RWPE1 (cell line): ENCODE results near the gene UBE2L6.

ENCODE experiments used
- CTCF ChIA-PET: fragments of 350-600 bp; sonication (Branson Sonifier 250); formaldehyde crosslinking; extraction: SDS; loops from one replicate; lab custom pipeline; 2021; lab: Yijun Ruan, JAX
- POLR2A ChIA-PET: fragments of 400-600 bp; formaldehyde crosslinking; extraction: SDS; loops from one replicate; lab custom pipeline; 2020; ENCODE audit warnings: antibody characterized with exemption; ENCODE audit not compliant: low non-redundant PET; lab: Yijun Ruan, JAX
- DNase-seq: peaks from one replicate; pipeline ENCODE4 v3.0.0; 2012; ENCODE audit warnings: low spot score
- H3K27ac ChIP-seq: fragments of 450-650 bp; 2 replicates; pipeline ENCODE4 v1.5.1; 2017
- CTCF ChIP-seq: fragments of 450-650 bp; conservative IDR thresholded peaks from 2 replicates; pipeline ENCODE4 v1.5.1; 2017; ENCODE audit warnings: low read depth, mild to moderate bottlenecking

Gene UBE2L6

GRCh38 chr11:57501953-57502352 lies 65.5 kb downstream of the UBE2L6 start:
- no peak for DNase-seq
- H3K27ac ChIP-seq: peak overlapping the region; percentile 25; the same call in 1 of the 2 replicates

More at GRCh38 chr11:57501953-57502352, 65.5 kb downstream of the UBE2L6 start:
- CTCF ChIA-PET: interaction anchor here (0.6 to 1.2 kb wide), 4 partner anchors 8 to 66 kb away, joined by 3 to 7 read pairs (median 4); partner anchors contain the start of gene UBE2L6
- no peak for TF ChIP-seq CTCF
- POLR2A ChIA-PET: no interaction called here
